SIG-M5 (cell line): ENCODE measurements around the gene NRAP.

Source experiments
- DNase-seq: peaks from one replicate; lab custom pipeline; 2025; lab: John Stamatoyannopoulos, UW

NRAP gene

GRCh38 chr10:113641702-113642101 lies 22.1 kb downstream of the NRAP start:
- no peak for DNase-seq

- no peak for DNase-seq
Measured at GRCh38 chr10:113639966-113640365, 23.9 kb downstream of the NRAP start.

- no peak for DNase-seq
Measured at GRCh38 chr10:113631684-113632367, 32.0 kb downstream of the NRAP start.

- DNase-seq, result no peak
Measured at GRCh38 chr10:113630929-113631533, 32.8 kb downstream of the NRAP start.

- DNase-seq, result no peak
Measured at GRCh38 chr10:113628607-113629153, 35.2 kb downstream of the NRAP start.

- DNase-seq, result no peak
Measured at GRCh38 chr10:113627836-113628235, 36.0 kb downstream of the NRAP start.

GRCh38 chr10:113626809-113627355 lies 37.0 kb downstream of the NRAP start:
- no peak for DNase-seq

- no peak for DNase-seq
Measured at GRCh38 chr10:113625461-113626186, 38.2 kb downstream of the NRAP start.

GRCh38 chr10:113622831-113623230 lies 41.0 kb downstream of the NRAP start:
- no peak for DNase-seq

- no peak for DNase-seq
Measured at GRCh38 chr10:113621799-113622198, 42.0 kb downstream of the NRAP start.

GRCh38 chr10:113620936-113621335 lies 42.9 kb downstream of the NRAP start:
- DNase-seq, result no peak

GRCh38 chr10:113620511-113620910 lies 43.3 kb downstream of the NRAP start:
- no peak for DNase-seq

GRCh38 chr10:113619401-113619800 lies 44.4 kb downstream of the NRAP start:
- no peak for DNase-seq

- DNase-seq, result no peak
Measured at GRCh38 chr10:113618338-113618737, 45.5 kb downstream of the NRAP start.

GRCh38 chr10:113617086-113617485 lies 46.8 kb downstream of the NRAP start:
- DNase-seq, result no peak

- no peak for DNase-seq
Measured at GRCh38 chr10:113616244-113617074, 47.4 kb downstream of the NRAP start.

GRCh38 chr10:113613977-113614690 lies 49.7 kb downstream of the NRAP start:
- DNase-seq, result no peak

- DNase-seq, result no peak
Measured at GRCh38 chr10:113613427-113613826, 50.4 kb downstream of the NRAP start.

GRCh38 chr10:113612154-113612553 lies 51.7 kb downstream of the NRAP start:
- no peak for DNase-seq

- no peak for DNase-seq
Measured at GRCh38 chr10:113610631-113611601, 52.9 kb downstream of the NRAP start.
